CD8-positive, alpha-beta memory T cell (primary cell): ENCODE measurements around the gene CCDC89. TPM values are rescaled to one million over a fixed set of nuclear protein-coding genes. Genes with fewer than 3 reads are reported as not detected.

Experiments used
- CTCF ChIA-PET: fragments of 350-600 bp; sonication (Branson Sonifier 250); formaldehyde crosslinking; loops from one replicate; lab custom pipeline; 2021; ENCODE audit warnings: antibody characterized with exemption; lab: Charles Lee
- POLR2A ChIA-PET: fragments of 350-600 bp; sonication (Branson Sonifier 250); formaldehyde crosslinking; loops from one replicate; lab custom pipeline; 2021; ENCODE audit warnings: antibody characterized with exemption; lab: Charles Lee
- DNase-seq, 5 donors: peaks; one replicate each; pipeline versions ENCODE4 v3.0.0 to v3.0.0-alpha.2; 2020 to 2022; ENCODE audit warnings: mixed read lengths in 1 of 5
- H3K27ac ChIP-seq: one replicate; pipeline ENCODE4 v1.7.0; 2013; ENCODE audit warnings: low read depth, mild to moderate bottlenecking, low read length, moderate library complexity
- H3K27me3 ChIP-seq: 2 replicates; pipeline ENCODE4 v1.7.0; 2013; ENCODE audit warnings: low read length, mild to moderate bottlenecking; ENCODE audit not compliant: insufficient read depth, poor library complexity, severe bottlenecking
- H3K36me3 ChIP-seq: 2 replicates; pipeline ENCODE4 v1.7.0; 2013; ENCODE audit warnings: mild to moderate bottlenecking, low read length, moderate library complexity; ENCODE audit not compliant: insufficient read depth
- H3K4me1 ChIP-seq: 2 replicates; pipeline ENCODE4 v1.7.0; 2013; ENCODE audit warnings: mild to moderate bottlenecking, low read length, moderate library complexity; ENCODE audit not compliant: insufficient read depth
- H3K4me3 ChIP-seq: 2 replicates; pipeline ENCODE4 v1.7.0; 2013; ENCODE audit warnings: mild to moderate bottlenecking, low read length
- H3K9me3 ChIP-seq: 2 replicates; pipeline ENCODE4 v1.7.0; 2013; ENCODE audit warnings: mild to moderate bottlenecking, low read length
- H3K27ac Mint-ChIP-seq, 8 donors: one replicate each; pipeline ENCODE4 v1.8.0; 2020 to 2021; ENCODE audit warnings: mixed read lengths in 8 of 8, mild to moderate bottlenecking in 6 of 8, inconsistent platforms in 3 of 8, moderate library complexity in 3 of 8
- H3K27me3 Mint-ChIP-seq, 2 donors: one replicate each; pipeline ENCODE4 v1.8.0; 2020 to 2021; ENCODE audit warnings: mixed read lengths in 2 of 2, mild to moderate bottlenecking in 1 of 2, moderate library complexity in 1 of 2
- H3K36me3 Mint-ChIP-seq, 3 donors: one replicate each; pipeline ENCODE4 v1.8.0; 2020 to 2021; ENCODE audit warnings: mixed read lengths in 3 of 3, inconsistent platforms in 1 of 3, mild to moderate bottlenecking in 1 of 3
- H3K4me1 Mint-ChIP-seq, 3 donors: one replicate each; pipeline ENCODE4 v1.8.0; 2020 to 2021; ENCODE audit warnings: mixed read lengths in 3 of 3, inconsistent platforms in 1 of 3, mild to moderate bottlenecking in 1 of 3
- H3K4me3 Mint-ChIP-seq, 7 donors: one replicate each; pipeline ENCODE4 v1.8.0; 2020 to 2021; ENCODE audit warnings: mixed read lengths in 7 of 7, mild to moderate bottlenecking in 6 of 7, moderate library complexity in 4 of 7, inconsistent platforms in 2 of 7
- H3K9me3 Mint-ChIP-seq, 5 donors: one replicate each; pipeline ENCODE4 v1.8.0; 2020 to 2022; ENCODE audit warnings: mixed read lengths in 5 of 5, mild to moderate bottlenecking in 3 of 5, moderate library complexity in 2 of 5, inconsistent platforms in 1 of 5
- polyA plus RNA-seq: library from polyadenylated mRNA; unstranded; fragments of 300-500 nt; fragmentation: Illumina TruSeq; gene quantifications from one replicate; pipeline ENCODE4 v1.2.3, GENCODE V29; 2021
- total RNA-seq, 2 experiments: library from RNA; stranded (reverse); gene quantifications; one replicate each; pipeline ENCODE4 v1.2.3, GENCODE V29; 2021

Gene CCDC89
- total and polyA plus RNA-seq, 3 experiments from 2014 or later = 0.20 to 0.22 TPM; not detected in 1

DNA sequence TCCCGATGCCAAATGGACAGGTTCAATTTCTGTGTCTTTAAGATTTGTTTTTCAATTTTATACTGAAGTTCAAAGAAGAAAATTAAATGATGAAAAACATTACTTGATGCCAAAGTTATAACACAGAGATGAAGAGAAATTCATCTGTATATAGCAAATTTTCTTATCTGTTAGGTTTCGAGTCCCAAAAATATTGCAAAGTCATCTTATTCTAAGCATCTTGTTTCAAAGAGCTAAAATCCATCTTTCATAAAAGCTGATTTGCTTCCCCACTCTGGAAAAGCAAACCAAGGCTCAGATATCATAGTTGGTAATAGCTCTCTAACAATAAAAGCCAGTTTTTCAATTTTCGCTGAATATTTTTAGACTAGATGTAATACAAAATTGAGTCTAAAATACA is 19.0 kb upstream of the CCDC89 start:
- Mint-ChIP-seq H3K9me3 (no peaks in the 10 kb centered on the region), H3K27ac (peak overlapping the region in 3 of 8 donors; percentile 21 to 43 (median 28)), H3K27me3 (no peaks in the 10 kb centered on the region), H3K4me1 (peaks cover 11 to 18% (median 17%) of the 10 kb centered on the region in 3 donors), H3K4me3 (no peak overlapping the region), H3K36me3 (peaks cover 9 to 23% (median 20%) of the 10 kb centered on the region in 3 donors)
- H3K36me3 ChIP-seq = no peaks in the 10 kb centered on the region
- H3K4me3 ChIP-seq = no peak overlapping the region
- CTCF ChIA-PET = no interaction called here
- no peaks in the 10 kb centered on the region for H3K9me3 ChIP-seq
- POLR2A ChIA-PET = no interaction called here
- H3K27me3 ChIP-seq = no peaks in the 10 kb centered on the region
- no peak overlapping the region for H3K27ac ChIP-seq
- peaks cover 11% of the 10 kb centered on the region for H3K4me1 ChIP-seq
- no peak for DNase-seq

DNA sequence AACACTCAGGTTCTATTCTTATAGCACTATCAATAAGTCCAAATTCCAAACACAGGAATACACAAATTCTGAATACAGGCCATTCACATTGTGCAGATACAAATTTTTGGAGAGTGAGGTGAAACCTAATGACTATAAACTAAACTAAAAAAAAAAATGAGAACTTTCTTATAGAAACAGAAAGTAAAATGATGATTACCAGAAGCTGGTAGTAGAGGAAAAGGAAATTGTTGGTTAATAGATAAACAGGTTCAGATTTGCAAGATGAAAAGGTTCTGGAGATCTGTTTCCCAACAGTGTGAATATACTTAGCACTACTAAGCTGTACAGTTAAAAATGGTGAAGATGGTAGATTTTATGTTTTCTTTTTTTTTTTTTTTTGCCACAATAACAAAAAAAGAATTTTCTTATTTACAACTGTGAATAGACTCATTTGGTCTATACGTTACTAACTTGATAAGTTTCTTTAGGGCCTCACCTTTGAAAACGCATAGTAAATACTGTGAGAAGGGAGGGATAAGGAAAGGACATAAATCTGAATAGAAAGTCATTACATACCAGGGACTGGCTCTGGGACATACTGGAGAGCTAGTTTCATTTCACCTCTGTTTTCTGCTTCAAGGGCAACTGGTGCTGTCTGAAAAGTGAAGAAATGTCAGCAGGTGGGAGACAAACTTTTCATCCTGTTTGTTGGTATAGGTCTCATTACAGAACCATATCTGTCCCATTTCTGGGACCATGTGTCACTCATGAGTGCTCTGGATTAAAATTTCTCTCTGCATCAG is 14.2 kb upstream of the CCDC89 start:
- Histone ChIP-seq H3K9me3 (no peaks in the 10 kb centered on the region), H3K4me1 (peaks cover 19% of the 10 kb centered on the region), H3K4me3 (peak overlapping the region; percentile 14), H3K27me3 (no peaks in the 10 kb centered on the region), H3K27ac (no peak overlapping the region), H3K36me3 (no peaks in the 10 kb centered on the region)
- Mint-ChIP-seq H3K4me1 (peaks cover 25 to 45% (median 33%) of the 10 kb centered on the region in 3 donors), H3K9me3 (no peaks in the 10 kb centered on the region), H3K27me3 (no peaks in the 10 kb centered on the region), H3K36me3 (peaks cover 9 to 28% (median 12%) of the 10 kb centered on the region in 3 donors), H3K4me3 (peak overlapping the region; percentile 1 to 63 (median 50)), H3K27ac (peak overlapping the region; percentile 36 to 94 (median 80))
- POLR2A ChIA-PET = interaction anchor here (0.6 to 1.4 kb wide), 5 partner anchors 17 to 560 kb away, joined by 3 to 5 read pairs (median 5); partner anchors contain the start of genes CREBZF and SYTL2
- CTCF ChIA-PET = interaction anchor here (1.6 to 3.0 kb wide), 2 partner anchors 98 to 154 kb away, joined by 3 to 12 read pairs; partner anchors contain the start of gene CCDC83
- peak in 1 of 5 donors; percentile 40 for DNase-seq

DNA sequence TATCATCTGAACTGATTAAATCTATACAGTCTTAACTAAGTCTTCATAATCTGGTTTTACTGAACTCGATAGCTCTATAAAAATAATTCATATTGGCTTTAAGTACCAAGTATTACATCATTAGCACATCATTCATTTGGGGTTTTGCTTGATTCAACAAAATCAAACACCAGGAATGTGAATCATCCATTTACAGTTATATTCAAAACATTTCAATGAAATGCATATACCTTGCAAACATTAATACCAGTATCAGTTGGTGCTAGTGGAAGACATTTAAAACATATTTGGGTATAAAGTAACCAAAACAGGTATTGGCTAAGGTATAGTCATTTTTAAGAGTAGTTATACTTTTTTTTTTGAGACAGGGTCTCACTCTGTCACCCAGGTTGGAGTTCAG is 12.2 kb upstream of the CCDC89 start:
- Histone ChIP-seq H3K4me3 (no peak overlapping the region), H3K27ac (no peak overlapping the region), H3K4me1 (peaks cover 23% of the 10 kb centered on the region), H3K36me3 (no peaks in the 10 kb centered on the region), H3K9me3 (no peaks in the 10 kb centered on the region), H3K27me3 (no peaks in the 10 kb centered on the region)
- Mint-ChIP-seq H3K4me3 (no peak overlapping the region), H3K27me3 (no peaks in the 10 kb centered on the region), H3K9me3 (no peaks in the 10 kb centered on the region), H3K4me1 (peaks cover 26 to 50% (median 39%) of the 10 kb centered on the region in 3 donors), H3K27ac (peak overlapping the region in 3 of 8 donors; percentile 15 to 66 (median 58)), H3K36me3 (peaks cover 2 to 30% (median 5%) of the 10 kb centered on the region in 3 donors)
- ChIA-PET POLR2A (interaction anchor here (0.5 to 0.9 kb wide), 2 partner anchors 47 to 54 kb away, joined by 3 read pairs; no protein-coding TSS in a partner anchor), CTCF (interaction anchor here (0.7 to 3.0 kb wide), 4 partner anchors 14 to 156 kb away, joined by 3 to 12 read pairs (median 4); partner anchors contain the start of gene CCDC83)
- DNase-seq = no peak

DNA sequence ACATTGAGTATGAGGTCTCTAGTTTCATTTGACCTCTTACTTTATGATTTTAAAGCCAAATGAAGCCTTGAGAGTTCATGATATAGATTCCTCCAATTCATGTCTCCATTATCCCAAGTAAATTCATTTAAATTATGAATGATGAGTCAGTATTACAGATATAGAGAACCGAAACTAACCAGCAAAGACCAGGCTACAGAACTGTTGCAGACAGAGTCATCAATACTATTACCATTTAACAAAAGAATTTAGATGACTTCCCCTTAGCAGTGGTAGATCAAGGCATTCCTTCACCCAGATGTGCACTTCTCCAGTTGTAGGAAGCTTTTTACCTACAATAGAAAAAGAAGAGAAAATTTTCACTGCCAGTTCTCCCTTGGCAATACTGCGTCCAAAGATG is 11.8 kb upstream of the CCDC89 start:
- Histone ChIP-seq H3K4me3 (no peak overlapping the region), H3K27ac (no peak overlapping the region), H3K4me1 (peaks cover 23% of the 10 kb centered on the region), H3K9me3 (no peaks in the 10 kb centered on the region), H3K36me3 (no peaks in the 10 kb centered on the region), H3K27me3 (no peaks in the 10 kb centered on the region)
- Mint-ChIP-seq H3K4me3 (no peak overlapping the region), H3K36me3 (peaks cover 0 to 32% (median 4%) of the 10 kb centered on the region in 3 donors), H3K27me3 (no peaks in the 10 kb centered on the region), H3K9me3 (no peaks in the 10 kb centered on the region), H3K4me1 (peaks cover 26 to 50% (median 39%) of the 10 kb centered on the region in 3 donors), H3K27ac (peak overlapping the region in 4 of 8 donors; percentile 1 to 58 (median 22))
- DNase-seq = no peak
- ChIA-PET POLR2A (interaction anchor here (0.5 kb wide), 1 partner anchor 47 kb away, joined by 3 read pairs; no protein-coding TSS in a partner anchor), CTCF (interaction anchor here (1.4 to 3.0 kb wide), 3 partner anchors 13 to 157 kb away, joined by 3 to 12 read pairs (median 4); partner anchors contain the start of gene CCDC83)

DNA sequence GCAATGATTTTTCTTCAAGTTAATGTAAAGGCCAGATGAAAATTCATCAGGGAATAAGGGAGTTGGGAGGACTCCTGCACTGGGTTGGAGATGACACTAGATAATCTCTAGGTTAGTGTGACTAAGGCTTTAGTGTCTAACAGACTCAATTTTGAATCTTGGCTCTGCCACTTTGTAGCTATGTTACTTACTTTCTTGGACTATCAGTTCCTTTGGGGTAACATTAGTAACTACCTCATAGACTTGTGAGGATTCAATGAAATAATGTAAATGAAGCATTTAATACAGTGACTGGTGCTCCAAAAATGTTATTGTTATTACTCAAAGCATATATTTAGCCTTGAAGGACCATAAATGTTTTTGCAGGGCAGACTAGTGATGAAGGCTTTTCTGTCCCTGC is 9.6 kb upstream of the CCDC89 start:
- Mint-ChIP-seq H3K27me3 (no peaks in the 10 kb centered on the region), H3K4me3 (no peak overlapping the region), H3K4me1 (peaks cover 18 to 46% (median 34%) of the 10 kb centered on the region in 3 donors), H3K36me3 (peaks cover 0 to 46% (median 4%) of the 10 kb centered on the region in 3 donors), H3K27ac (peak overlapping the region in 4 of 8 donors; percentile 5 to 61 (median 20)), H3K9me3 (no peaks in the 10 kb centered on the region)
- H3K27me3 ChIP-seq = no peaks in the 10 kb centered on the region
- CTCF ChIA-PET = interaction anchor here (1.0 to 2.0 kb wide), 5 partner anchors 12 to 523 kb away, joined by 4 to 10 read pairs (median 5); partner anchors contain the start of genes CCDC83 and CREBZF
- DNase-seq = no peak
- H3K4me3 ChIP-seq = no peak overlapping the region
- H3K9me3 ChIP-seq = no peaks in the 10 kb centered on the region
- no peak overlapping the region for H3K27ac ChIP-seq
- POLR2A ChIA-PET = no interaction called here
- no peaks in the 10 kb centered on the region for H3K36me3 ChIP-seq
- H3K4me1 ChIP-seq = peaks cover 18% of the 10 kb centered on the region

DNA sequence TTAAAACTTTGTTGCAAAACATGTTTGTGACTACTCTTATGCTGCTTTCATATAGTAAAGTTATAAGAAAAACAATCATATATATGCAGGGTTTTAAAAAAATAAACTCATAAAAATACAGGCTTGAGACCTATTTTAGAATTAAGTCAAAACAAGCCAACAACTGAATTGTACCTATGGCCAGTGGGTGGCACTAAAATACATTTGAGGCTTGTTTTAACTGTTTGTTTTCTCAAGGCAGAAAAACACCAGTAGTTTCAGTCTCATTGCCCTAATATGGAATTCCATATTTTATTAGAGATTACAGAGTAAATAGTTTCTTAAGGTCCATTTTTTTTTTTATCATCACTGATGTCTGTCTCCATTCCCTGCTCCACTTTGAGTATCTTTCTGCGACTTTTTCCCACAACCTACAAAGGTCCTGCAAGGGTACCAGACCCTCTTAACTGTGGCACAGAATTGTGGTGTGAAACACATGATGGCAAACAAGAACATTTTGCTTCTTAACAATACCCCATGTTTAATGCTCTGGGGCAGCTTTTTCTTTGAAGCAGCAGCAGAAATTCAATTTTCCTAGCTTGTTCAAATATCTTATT is 8.5 kb upstream of the CCDC89 start:
- no peak overlapping the region for H3K4me3 Mint-ChIP-seq
- H3K36me3 Mint-ChIP-seq = peaks cover 0 to 51% (median 8%) of the 10 kb centered on the region in 3 donors
- POLR2A ChIA-PET = no interaction called here
- Histone ChIP-seq H3K4me1 (peaks cover 7% of the 10 kb centered on the region), H3K27me3 (no peaks in the 10 kb centered on the region), H3K27ac (no peak overlapping the region), H3K9me3 (no peaks in the 10 kb centered on the region), H3K36me3 (no peaks in the 10 kb centered on the region), H3K4me3 (no peak overlapping the region)
- DNase-seq = peak in 2 of 5 donors; percentile 28 to 44
- CTCF ChIA-PET = interaction anchor here (0.8 to 2.0 kb wide), 8 partner anchors 10 to 524 kb away, joined by 3 to 12 read pairs (median 4); partner anchors contain the start of genes CCDC83 and CREBZF
- H3K9me3 Mint-ChIP-seq = no peaks in the 10 kb centered on the region
- H3K4me1 Mint-ChIP-seq = peaks cover 7 to 35% (median 23%) of the 10 kb centered on the region in 3 donors
- no peaks in the 10 kb centered on the region for H3K27me3 Mint-ChIP-seq
- peak overlapping the region in 1 of 8 donors; percentile 54 for H3K27ac Mint-ChIP-seq

DNA sequence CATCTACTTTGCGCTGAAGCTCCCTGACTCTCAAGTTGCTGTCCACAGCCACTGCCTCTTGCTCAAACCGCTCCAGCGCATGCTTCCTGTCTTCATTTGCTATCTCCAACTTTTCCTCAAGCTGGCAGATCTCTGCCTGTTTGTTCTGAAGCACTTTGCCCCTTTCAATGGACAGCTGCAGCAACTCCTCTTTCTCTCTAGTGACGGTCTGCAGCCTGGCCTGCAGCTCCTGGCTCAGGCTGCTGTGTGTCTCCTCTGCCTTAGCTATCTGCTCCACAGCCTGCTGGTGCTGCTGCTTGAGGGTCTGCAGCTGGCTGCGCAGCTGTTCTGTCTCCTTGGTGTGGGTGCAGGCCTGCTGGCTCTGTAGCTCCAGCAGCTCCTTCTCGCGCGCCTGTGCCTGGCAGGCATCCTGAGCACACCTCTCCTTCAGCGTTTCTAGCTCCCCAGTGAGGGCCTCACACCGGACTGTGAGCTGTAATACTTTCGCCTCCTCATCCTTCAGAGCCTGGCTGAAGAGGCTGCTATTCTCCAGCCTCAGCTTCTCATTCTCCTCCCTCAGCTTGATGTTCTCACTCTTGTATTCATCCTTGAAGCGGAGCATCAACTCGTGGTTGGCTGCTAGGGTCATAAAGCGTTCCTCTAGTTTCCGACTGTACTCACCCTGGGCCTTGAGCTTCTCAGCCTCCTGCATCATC is 723 bp downstream of the CCDC89 start:
- ChIA-PET CTCF (interaction anchor here (0.6 to 1.6 kb wide), 4 partner anchors 13 to 522 kb away, joined by 3 to 4 read pairs (median 3); partner anchors contain the start of genes CCDC83 and CREBZF), POLR2A (interaction anchor here (1.0 kb wide), 1 partner anchor 67 kb away, joined by 4 read pairs; no protein-coding TSS in a partner anchor)
- H3K4me3 ChIP-seq = no peak overlapping the region
- Mint-ChIP-seq H3K27ac (peak overlapping the region in 5 of 8 donors; percentile 5 to 72 (median 35)), H3K4me3 (peak overlapping the region in 1 of 7 donors; percentile 32), H3K36me3 (peaks cover 3 to 9% (median 4%) of the 10 kb centered on the region in 3 donors), H3K27me3 (peaks cover 0 to 5% of the 10 kb centered on the region in 2 donors), H3K4me1 (peaks cover 19 to 21% (median 19%) of the 10 kb centered on the region in 3 donors), H3K9me3 (no peaks in the 10 kb centered on the region)
- no peaks in the 10 kb centered on the region for H3K9me3 ChIP-seq
- H3K27ac ChIP-seq = no peak overlapping the region
- no peak for DNase-seq
- no peaks in the 10 kb centered on the region for H3K4me1 ChIP-seq
- H3K27me3 ChIP-seq = no peaks in the 10 kb centered on the region
- no peaks in the 10 kb centered on the region for H3K36me3 ChIP-seq
